Adrenal gland (tissue), 5 donors: ENCODE data around the gene SRPRB.

Experiments
- POLR2A ChIP-seq, 2 donors: fragments of 450-650 bp; IDR thresholded peaks; one replicate each; pipeline ENCODE4 v1.6.1; 2017; ENCODE audit warnings: antibody characterized with exemption in 2 of 2, mild to moderate bottlenecking in 2 of 2, moderate library complexity in 1 of 2
- TF ChIP-seq, protein P1 (sequence below), 6 experiments: fragments of 450-650 bp in 4 of 6; fragments of 200-600 bp in 2 of 6; sonication (generic) in 1 of 6; IDR thresholded peaks; 1 replicate in 5 of 6; 2 replicates in 1 of 6; pipeline versions ENCODE4 v1.5.1 to v1.8.0; 2016 to 2021; ENCODE audit warnings: antibody characterized with exemption in 6 of 6, mild to moderate bottlenecking in 2 of 6, moderate library complexity in 1 of 6
- donor health status: DM: no; HTN: no; CAD: no.

DNA sequence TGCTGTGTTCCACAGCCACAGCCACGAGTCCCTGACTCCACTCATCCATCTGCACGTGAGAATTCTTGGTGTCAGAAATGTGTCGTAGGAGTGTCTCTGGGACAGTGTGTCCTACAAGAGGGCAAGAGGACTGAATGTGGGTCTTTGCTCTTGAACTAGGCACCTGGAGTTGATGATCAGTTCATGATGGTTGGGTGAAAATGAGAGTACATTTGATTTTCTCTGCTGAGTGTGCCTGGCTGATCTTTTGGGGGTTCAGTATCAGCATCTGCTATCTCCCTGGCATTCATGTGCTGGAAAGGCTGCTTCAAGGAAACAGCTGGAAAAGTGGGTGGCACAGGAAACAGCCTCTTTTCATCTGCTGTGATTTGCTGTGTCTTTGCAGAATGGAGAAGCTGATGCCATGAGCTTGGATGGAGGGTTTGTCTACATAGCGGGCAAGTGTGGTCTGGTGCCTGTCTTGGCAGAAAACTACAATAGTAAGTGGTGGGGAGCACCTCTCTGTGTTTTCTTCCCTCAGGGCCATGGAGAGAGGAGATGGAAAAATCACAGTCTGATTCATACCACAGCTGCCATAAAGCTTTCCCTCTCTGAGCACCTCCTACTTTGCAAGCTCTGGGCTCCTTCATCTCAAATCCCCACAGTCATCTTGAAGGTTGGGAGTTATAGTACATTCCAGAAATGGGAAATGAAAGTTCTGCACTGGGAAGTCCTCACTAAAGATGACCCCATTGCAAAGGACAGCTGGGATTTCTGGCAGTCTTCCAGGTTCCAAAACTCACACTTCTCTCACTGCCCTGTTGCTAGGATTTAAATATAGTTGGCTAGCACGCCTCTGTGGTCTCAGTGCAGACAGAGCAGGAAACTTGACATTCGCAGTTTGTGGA lies 41.6 kb upstream of the SRPRB start:
- no peak for TF ChIP-seq POLR2A (IDR thresholded peaks at IDR 0.05)
- TF ChIP-seq, protein P1, sequence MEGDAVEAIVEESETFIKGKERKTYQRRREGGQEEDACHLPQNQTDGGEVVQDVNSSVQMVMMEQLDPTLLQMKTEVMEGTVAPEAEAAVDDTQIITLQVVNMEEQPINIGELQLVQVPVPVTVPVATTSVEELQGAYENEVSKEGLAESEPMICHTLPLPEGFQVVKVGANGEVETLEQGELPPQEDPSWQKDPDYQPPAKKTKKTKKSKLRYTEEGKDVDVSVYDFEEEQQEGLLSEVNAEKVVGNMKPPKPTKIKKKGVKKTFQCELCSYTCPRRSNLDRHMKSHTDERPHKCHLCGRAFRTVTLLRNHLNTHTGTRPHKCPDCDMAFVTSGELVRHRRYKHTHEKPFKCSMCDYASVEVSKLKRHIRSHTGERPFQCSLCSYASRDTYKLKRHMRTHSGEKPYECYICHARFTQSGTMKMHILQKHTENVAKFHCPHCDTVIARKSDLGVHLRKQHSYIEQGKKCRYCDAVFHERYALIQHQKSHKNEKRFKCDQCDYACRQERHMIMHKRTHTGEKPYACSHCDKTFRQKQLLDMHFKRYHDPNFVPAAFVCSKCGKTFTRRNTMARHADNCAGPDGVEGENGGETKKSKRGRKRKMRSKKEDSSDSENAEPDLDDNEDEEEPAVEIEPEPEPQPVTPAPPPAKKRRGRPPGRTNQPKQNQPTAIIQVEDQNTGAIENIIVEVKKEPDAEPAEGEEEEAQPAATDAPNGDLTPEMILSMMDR (IDR thresholded peaks at IDR 0.05), result no peak
